Aortic smooth muscle cell (primary cell): Measurements from ENCODE around the gene CTXN1. TPM values are rescaled to one million over a fixed set of nuclear protein-coding genes. Genes with fewer than 3 reads are reported as not detected.

ENCODE experiments used
- total RNA-seq: library from RNA; depleted of rRNA; stranded (reverse); fragments of >200 nt; gene quantifications from 2 replicates; pipeline ENCODE4 v1.2.3, GENCODE V29; 2014

CTXN1 gene
- 2.0 and 2.1 TPM in 2 replicates for total RNA-seq

DNA sequence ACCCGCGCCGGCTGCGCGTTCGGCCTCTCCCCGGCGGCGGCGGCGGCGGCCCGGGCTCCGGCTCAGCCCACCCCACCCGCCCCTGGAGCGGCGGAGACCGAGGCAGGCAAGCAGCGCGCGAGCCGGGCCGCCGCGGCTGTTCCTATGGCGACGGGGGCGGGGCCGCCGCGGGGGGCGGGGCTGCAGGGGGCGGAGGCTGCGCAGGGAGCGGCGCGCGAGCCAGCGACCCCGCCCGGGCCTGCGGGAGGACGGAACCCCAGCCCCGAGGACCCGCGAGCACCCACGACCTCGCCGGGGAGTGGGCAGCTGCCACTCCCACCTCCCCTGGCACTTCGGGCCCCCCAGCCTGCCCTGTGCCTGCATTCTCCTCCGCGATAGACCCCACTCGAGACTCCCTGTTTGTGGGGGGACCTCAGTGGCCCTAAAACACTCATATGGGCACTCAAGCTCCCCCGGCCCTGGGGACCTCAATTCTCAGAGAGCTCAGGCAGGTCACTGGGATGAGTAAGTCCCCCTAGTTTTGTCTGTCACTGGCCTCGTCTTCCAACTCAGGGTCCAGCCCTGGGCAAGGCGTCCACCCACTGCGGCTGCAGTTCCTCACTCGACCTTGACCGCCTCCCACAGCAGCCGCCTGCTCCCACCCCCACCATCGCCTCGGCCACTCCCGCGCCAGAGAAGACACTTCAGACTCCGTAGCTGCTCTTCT is at the start of gene CTXN1:
Gene CTXN1 (minus strand): TSS at position 115 of the 706 bp plus-strand sequence. CDS start 597 bp downstream, outside the sequence.

DNA sequence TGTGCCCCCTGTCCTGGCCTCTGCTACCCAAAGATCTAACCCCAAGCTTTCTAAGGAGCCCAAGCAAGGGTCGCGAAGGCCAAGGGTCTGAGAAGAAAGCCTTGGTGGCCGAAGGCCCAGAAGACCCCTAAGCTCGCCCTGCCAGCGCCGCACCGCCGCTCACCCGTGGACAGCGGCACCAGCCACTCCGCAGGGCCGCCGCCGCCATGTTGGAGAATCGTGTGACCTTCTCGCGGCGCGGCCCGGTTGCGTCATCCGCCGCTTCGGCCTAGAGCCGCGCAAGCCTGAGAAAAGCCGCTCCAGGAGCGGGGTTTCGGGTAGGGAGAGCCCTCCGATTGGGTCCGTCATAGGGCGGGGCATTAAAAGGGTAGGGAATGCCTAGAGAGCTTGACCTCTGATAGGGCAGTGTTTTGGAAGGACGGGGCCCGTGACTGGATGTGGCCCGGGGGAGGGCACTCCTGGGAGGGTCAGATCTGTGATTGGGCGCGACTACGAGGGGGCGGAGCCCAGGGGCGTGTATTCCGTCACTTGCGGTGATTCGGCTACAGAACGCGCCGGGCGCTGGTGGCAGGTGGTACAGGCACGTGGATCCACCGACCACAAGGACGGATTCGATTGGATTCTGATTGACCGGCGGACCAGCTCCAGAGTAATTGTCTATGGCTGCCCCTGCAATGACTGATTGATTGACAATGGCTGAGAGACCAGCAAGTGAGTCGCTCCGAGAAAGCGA is 17.7 kb upstream of the CTXN1 start, which contains the start of gene TIMM44:
Gene TIMM44 (minus strand): TSS at position 223 of the 733 bp plus-strand sequence. CDS start 15 bp downstream, at position 208.

DNA sequence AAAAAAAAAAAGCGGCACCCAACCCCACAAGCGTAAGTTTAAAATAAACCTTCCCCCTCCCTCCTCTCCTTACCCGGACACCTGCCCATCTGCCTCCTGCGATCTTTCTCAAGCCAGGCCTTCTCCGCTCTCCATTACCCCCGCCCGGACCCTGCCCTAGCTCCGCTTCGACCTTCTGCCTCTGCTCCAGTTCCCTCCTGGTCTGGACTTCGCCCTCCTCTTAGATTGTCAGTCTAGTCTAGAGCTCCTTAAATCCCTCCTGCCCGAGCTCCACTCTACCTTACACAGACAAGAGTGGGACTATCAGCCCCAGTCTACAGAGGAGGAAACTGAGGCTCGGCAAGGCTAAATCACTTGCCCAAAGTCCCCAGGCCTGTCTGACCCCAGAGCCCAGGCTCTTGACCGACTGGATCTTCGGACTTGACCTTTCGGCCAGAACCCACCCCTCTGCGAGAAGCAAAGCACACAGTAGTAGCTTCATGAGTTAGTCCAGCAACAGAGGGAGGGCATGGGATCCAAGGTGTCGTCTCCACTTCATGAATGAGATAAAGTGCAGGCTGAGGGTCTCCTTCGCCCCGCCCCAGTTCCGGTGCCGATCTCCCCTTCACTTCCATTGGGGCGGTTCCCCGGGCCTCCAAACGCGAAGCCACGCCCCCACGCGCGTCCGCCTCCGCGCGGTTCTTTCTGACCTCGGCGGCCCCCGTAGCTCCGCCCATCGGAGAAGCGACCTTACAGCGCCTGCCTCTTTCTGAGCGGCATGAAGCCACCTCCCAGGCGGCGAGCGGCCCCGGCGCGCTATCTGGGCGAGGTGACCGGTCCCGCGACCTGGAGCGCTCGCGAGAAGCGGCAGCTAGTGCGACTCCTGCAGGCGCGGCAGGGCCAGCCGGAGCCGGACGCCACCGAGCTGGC is 6.1 kb downstream of the CTXN1 start, which contains the start of gene SNAPC2:
Gene SNAPC2 (plus strand): TSS at position 729 of the 909 bp plus-strand sequence. CDS start 29 bp downstream, at position 758.

DNA sequence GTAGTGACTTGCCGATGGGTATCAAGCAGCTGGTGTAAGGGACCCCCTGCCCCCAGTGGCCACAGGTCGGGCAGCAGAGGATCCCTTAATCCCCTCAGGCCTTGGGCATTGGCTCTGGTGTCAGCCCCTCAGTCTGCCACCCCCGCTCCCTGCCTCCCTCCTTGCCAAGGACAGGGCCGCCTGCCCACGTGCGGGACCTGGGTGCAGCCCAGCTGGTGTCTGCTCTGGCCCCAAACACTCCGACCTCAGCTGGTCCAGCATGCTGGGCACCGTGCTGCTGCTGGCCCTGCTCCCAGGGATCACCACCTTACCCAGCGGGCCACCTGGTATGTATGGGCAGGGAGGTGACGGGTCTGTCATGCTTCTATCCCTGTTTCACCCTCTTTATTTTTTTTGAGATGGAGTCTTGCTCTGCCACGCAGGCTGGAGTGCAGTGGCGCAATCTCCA is 11.3 kb downstream of the CTXN1 start, which contains the start of gene TGFBR3L:
Gene TGFBR3L (plus strand): TSS at position 233 of the 448 bp plus-strand sequence.

DNA sequence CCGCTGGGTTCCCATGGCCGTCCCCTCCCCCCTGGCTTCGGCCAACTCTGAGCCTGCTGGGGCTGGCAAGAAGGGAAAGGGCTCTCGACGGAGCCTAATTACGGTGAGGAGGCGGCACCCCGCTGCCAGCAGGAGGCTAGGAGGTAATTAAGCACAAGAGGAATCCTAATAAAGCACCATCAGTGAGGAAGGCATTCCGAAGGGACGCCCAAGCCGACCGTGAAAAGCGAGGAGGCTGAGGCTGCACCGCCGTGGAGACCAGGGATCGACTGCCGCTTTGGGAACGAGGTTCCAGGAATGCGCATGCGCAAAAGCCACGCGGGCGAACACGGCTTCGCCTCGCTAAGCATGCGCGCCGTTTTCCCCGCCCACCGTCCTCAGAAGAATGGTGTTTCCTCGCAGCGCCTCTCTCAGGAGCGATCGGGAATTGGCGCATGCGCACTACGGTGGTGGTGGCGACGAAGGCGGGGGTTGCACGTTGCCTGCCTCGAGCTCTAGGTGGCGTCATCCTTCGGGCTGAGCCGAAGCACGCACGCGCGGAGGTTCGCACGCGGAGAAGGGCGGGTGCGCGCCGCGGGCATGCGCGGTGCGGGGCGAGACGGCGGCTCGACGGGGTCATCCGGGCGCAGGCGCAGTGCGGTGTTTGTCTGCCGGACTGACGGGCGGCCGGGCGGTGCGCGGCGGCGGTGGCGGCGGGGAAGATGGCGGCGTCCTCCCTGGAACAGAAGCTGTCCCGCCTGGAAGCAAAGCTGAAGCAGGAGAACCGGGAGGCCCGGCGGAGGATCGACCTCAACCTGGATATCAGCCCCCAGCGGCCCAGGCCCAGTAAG is 22.5 kb downstream of the CTXN1 start, which contains the start of gene MAP2K7:
Gene MAP2K7 (plus strand): TSS at position 634 of the 830 bp plus-strand sequence. CDS start 68 bp downstream, at position 702.

DNA sequence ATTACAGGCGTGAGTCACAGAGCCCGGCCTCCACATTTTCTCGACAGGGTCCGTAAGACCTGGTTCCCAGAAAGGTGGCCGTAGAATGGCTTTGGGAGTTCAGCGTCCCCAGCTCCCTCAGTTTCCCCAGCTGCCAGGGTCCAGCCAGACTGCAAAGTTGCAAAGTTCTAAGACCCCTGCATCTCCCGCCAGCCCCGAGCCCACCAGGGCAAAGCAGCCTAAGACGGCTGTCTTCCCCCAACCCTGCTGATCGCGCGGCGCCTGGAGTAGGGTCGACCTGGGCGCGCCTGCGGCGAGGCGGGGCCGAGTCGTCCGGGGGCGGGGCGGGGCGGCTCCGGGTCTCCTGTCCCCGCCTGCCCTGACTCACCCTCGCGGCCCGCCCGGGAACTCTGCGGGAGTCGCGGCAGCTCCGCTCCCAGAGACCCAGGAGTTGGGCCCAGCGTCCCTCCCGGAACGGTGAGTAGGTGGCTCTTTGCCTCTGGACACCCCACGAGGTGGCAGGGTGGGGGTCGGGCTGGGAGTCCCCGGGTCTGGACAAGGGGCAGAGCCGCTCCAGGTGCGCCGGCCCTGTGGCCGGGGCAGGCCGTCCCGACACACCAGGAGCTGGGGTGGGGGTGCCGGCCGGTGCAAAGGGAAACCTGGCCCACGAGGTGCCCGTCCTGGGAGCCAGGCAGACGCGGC is 37.6 kb downstream of the CTXN1 start, which contains the start of gene LRRC8E:
Gene LRRC8E (plus strand): TSS at position 366 of the 681 bp plus-strand sequence. CDS start 7,094 bp downstream, outside the sequence.

Other genes starting within 250 kb of the CTXN1 start
- gene MCEMP1, start 249.0 kb downstream of the CTXN1 start, total RNA-seq, result not detected in 2 replicates
- gene TRAPPC5, start 245.3 kb downstream of the CTXN1 start, total RNA-seq, result 102 and 104 TPM in 2 replicates
- not detected in 2 replicates for gene FCER2, start 224.0 kb downstream of the CTXN1 start, total RNA-seq
- gene CLEC4G, start 194.0 kb downstream of the CTXN1 start, total RNA-seq, result not detected in 2 replicates
- not detected in 2 replicates for gene CD209, start 178.6 kb downstream of the CTXN1 start, total RNA-seq
- not detected in 2 replicates for gene CLEC4M, start 162.9 kb downstream of the CTXN1 start, total RNA-seq
- gene EVI5L, start 95.9 kb downstream of the CTXN1 start, total RNA-seq, result 13.6 and 15.2 TPM in 2 replicates
- not detected in 2 replicates for gene PRR36, start 51.7 kb downstream of the CTXN1 start, total RNA-seq
- 5.5 and 6.9 TPM in 2 replicates for gene LRRC8E, start 37.6 kb downstream of the CTXN1 start, total RNA-seq
- gene MAP2K7, start 22.3 kb downstream of the CTXN1 start, total RNA-seq, result 8.1 and 8.9 TPM in 2 replicates
- gene TGFBR3L, start 11.3 kb downstream of the CTXN1 start, total RNA-seq, result 0.92 and 1.1 TPM in 2 replicates
- gene SNAPC2, start 5.8 kb downstream of the CTXN1 start, total RNA-seq, result 13.5 and 18.9 TPM in 2 replicates
- gene TIMM44, start 17.5 kb upstream of the CTXN1 start, total RNA-seq, result 48.4 and 54.2 TPM in 2 replicates
- gene ELAVL1, start 79.5 kb upstream of the CTXN1 start, total RNA-seq, result 30.0 and 39.6 TPM in 2 replicates
- not detected in 2 replicates for gene CCL25, start 126.6 kb upstream of the CTXN1 start, total RNA-seq
- gene FBN3, start 223.5 kb upstream of the CTXN1 start, total RNA-seq, result not detected in 2 replicates